Type B pancreatic cell (in vitro differentiated cells): ENCODE data around the gene COMT. TPM values are rescaled to one million over a fixed set of nuclear protein-coding genes. Genes with fewer than 3 reads are reported as not detected.
"Not testable (repeated sequence)": the region's sequence is repeated elsewhere in the genome, so short reads cannot be mapped to it uniquely, and the experiment has no call there.

ENCODE experiments used
- DNase-seq: peaks from one replicate; pipeline ENCODE4 v3.0.0; 2021; ENCODE audit warnings: mixed read lengths; ENCODE audit not compliant: unreplicated experiment; ENCODE audit errors: extremely low spot score
- H3K27ac Mint-ChIP-seq: 2 replicates; pipeline ENCODE4 v1.8.0; 2021; ENCODE audit warnings: mild to moderate bottlenecking, mixed read lengths
- H3K27me3 Mint-ChIP-seq: 2 replicates; pipeline ENCODE4 v1.8.0; 2021; ENCODE audit warnings: mixed read lengths
- H3K36me3 Mint-ChIP-seq: 2 replicates; pipeline ENCODE4 v1.8.0; 2021; ENCODE audit warnings: mixed read lengths
- H3K4me1 Mint-ChIP-seq: one replicate; pipeline ENCODE4 v1.8.0; 2021; ENCODE audit warnings: mixed read lengths; ENCODE audit not compliant: unreplicated experiment
- H3K4me3 Mint-ChIP-seq: 2 replicates; pipeline ENCODE4 v1.8.0; 2021; ENCODE audit warnings: mild to moderate bottlenecking, mixed read lengths
- H3K9me3 Mint-ChIP-seq: 2 replicates; pipeline ENCODE4 v1.8.0; 2021; ENCODE audit warnings: mixed read lengths
- CTCF ChIP-seq: fragments of 200-600 bp; sonication (generic); conservative IDR thresholded peaks from 2 replicates; pipeline ENCODE4 v1.5.0; 2021; ENCODE audit warnings: antibody characterized with exemption, mild to moderate bottlenecking
- total RNA-seq: library from RNA; stranded (reverse); gene quantifications from 2 replicates; pipeline ENCODE4 v1.2.1, GENCODE V29; 2021; ENCODE audit warnings: low replicate concordance

Gene COMT
- total RNA-seq, 1 donor from 2014 or later: 87.4 TPM

- Mint-ChIP-seq H3K4me1 (no peaks in the 10 kb centered on the region), H3K4me3 (no peak overlapping the region), H3K27ac (no peak overlapping the region), H3K27me3 (no peaks in the 10 kb centered on the region), H3K36me3 (peaks cover 4% of the 10 kb centered on the region), H3K9me3 (no peaks in the 10 kb centered on the region)
- no peak for DNase-seq
- no peak for TF ChIP-seq CTCF
Observed at GRCh38 chr22:19930551-19931486, 10.8 kb upstream of the COMT start.

- DNase-seq: no peak
- H3K4me3 Mint-ChIP-seq: no peak overlapping the region
- no peak overlapping the region for H3K27ac Mint-ChIP-seq
- peaks cover 5% of the 10 kb centered on the region for H3K9me3 Mint-ChIP-seq
- TF ChIP-seq CTCF: no peak
- H3K4me1 Mint-ChIP-seq: no peaks in the 10 kb centered on the region
- H3K36me3 Mint-ChIP-seq: peaks cover 9% of the 10 kb centered on the region
- H3K27me3 Mint-ChIP-seq: no peaks in the 10 kb centered on the region
Observed at GRCh38 chr22:19931514-19931913, 10.1 kb upstream of the COMT start.

GRCh38 chr22:19932367-19933206, 9.0 kb upstream of the COMT start:
- no peak for TF ChIP-seq CTCF
- Mint-ChIP-seq H3K9me3 (peaks cover 9% of the 10 kb centered on the region), H3K4me3 (no peak overlapping the region), H3K36me3 (peaks cover 18% of the 10 kb centered on the region), H3K4me1 (no peaks in the 10 kb centered on the region), H3K27ac (no peak overlapping the region), H3K27me3 (no peaks in the 10 kb centered on the region)
- DNase-seq: no peak

- no peaks in the 10 kb centered on the region for H3K27me3 Mint-ChIP-seq
- H3K4me3 Mint-ChIP-seq: no peak overlapping the region
- TF ChIP-seq CTCF: no peak
- no peak overlapping the region for H3K27ac Mint-ChIP-seq
- H3K4me1 Mint-ChIP-seq: no peaks in the 10 kb centered on the region
- H3K36me3 Mint-ChIP-seq: peaks cover 24% of the 10 kb centered on the region
- no peak for DNase-seq
- peaks cover 9% of the 10 kb centered on the region for H3K9me3 Mint-ChIP-seq
Observed at GRCh38 chr22:19933341-19934241, 8.0 kb upstream of the COMT start.

- not testable (repeated sequence) for DNase-seq, H3K4me1 Mint-ChIP-seq, H3K9me3 Mint-ChIP-seq, H3K27ac Mint-ChIP-seq, H3K27me3 Mint-ChIP-seq, H3K4me3 Mint-ChIP-seq
- H3K36me3 Mint-ChIP-seq: peaks cover 29% of the 10 kb centered on the region
Observed at GRCh38 chr22:19935123-19935718, 6.4 kb upstream of the COMT start.
